ENCODE data around the gene PLEKHM3. TPM values are rescaled to one million over a fixed set of nuclear protein-coding genes. Genes with fewer than 3 reads are reported as not detected.

PLEKHM3 gene
- polyA plus RNA-seq, 1 donor (not counting 4 experiments of a cell fraction or from before 2014, with no cell fraction given) = 2.9 TPM

GRCh38 chr2:208017721-208018120 is 7.6 kb downstream of the PLEKHM3 start:
- dilution Hi-C loops (cut with MboI; ENCODE audit: extremely low pct_ligation_motif_present, low sequenced_read_pairs) = no loop called here

GRCh38 chr2:208015475-208015874 is 9.9 kb downstream of the PLEKHM3 start:
- no peak overlapping the region for H2AFZ ChIP-seq (ENCODE audit: control insufficient read depth, low read length)
- no peak overlapping the region for H3K9ac ChIP-seq (ENCODE audit: control insufficient read depth, extremely low read depth, insufficient read depth, low read length)
- H3K27me3 ChIP-seq (ENCODE audit: control insufficient read depth, extremely low read depth, insufficient read depth, low read length) = no peaks in the 10 kb centered on the region
- no peak for TF ChIP-seq EZH2 (IDR thresholded peaks at IDR 0.05; ENCODE audit: low read length)
- no peak for TF ChIP-seq CTCF (optimal IDR thresholded peaks at IDR 0.05 in 1 of 3, IDR thresholded peaks at IDR 0.05 in 1 of 3, conservative IDR thresholded peaks at IDR 0.05 in 1 of 3; ENCODE audit: extremely low read depth in 1 of 3, insufficient read depth in 2 of 3, low read length in 3 of 3)
- no peaks in the 10 kb centered on the region for H3K9me3 ChIP-seq (ENCODE audit: control insufficient read depth, low read depth, low read length)
- H3K4me2 ChIP-seq (ENCODE audit: control insufficient read depth, extremely low read depth, insufficient read depth, low read depth, low read length) = no peak overlapping the region
- no peaks in the 10 kb centered on the region for H3K79me2 ChIP-seq (ENCODE audit: control insufficient read depth, insufficient read depth, low read length)
- H3K27ac ChIP-seq (ENCODE audit: control insufficient read depth, insufficient read depth, low read length) = no peak overlapping the region
- no peaks in the 10 kb centered on the region for H4K20me1 ChIP-seq (ENCODE audit: control insufficient read depth, extremely low read depth, insufficient read depth, low read length)
- H3K4me3 ChIP-seq (ENCODE audit: control insufficient read depth in 2 of 3, extremely low read depth in 1 of 3, insufficient read depth in 2 of 3, low read depth in 1 of 3, low read length in 3 of 3) = no peak overlapping the region
- peaks cover 7% of the 10 kb centered on the region for H3K4me1 ChIP-seq (ENCODE audit: control insufficient read depth, extremely low read depth, insufficient read depth, low read length)
- no peaks in the 10 kb centered on the region for H3K9me1 ChIP-seq (ENCODE audit: control insufficient read depth, extremely low read depth, insufficient read depth, low read length)
- dilution Hi-C loops (cut with MboI; ENCODE audit: extremely low pct_ligation_motif_present, low sequenced_read_pairs) = no loop called here
- DNase-seq (ENCODE audit: low read depth, low spot score) = no peak
- no peaks in the 10 kb centered on the region for H3K36me3 ChIP-seq (ENCODE audit: control insufficient read depth in 2 of 2, extremely low read depth in 1 of 2, insufficient read depth in 2 of 2, low read length in 2 of 2)
- no peak for FAIRE-seq

More at GRCh38 chr2:208017721-208018120, 7.6 kb downstream of the PLEKHM3 start:
- H3K27ac ChIP-seq (ENCODE audit: control insufficient read depth, insufficient read depth, low read length) = no peak overlapping the region
- H3K79me2 ChIP-seq (ENCODE audit: control insufficient read depth, insufficient read depth, low read length) = no peaks in the 10 kb centered on the region
- no peaks in the 10 kb centered on the region for H3K36me3 ChIP-seq (ENCODE audit: control insufficient read depth in 2 of 2, extremely low read depth in 1 of 2, insufficient read depth in 2 of 2, low read length in 2 of 2)
- H2AFZ ChIP-seq (ENCODE audit: control insufficient read depth, low read length) = no peak overlapping the region
- no peak overlapping the region for H3K9ac ChIP-seq (ENCODE audit: control insufficient read depth, extremely low read depth, insufficient read depth, low read length)
- TF ChIP-seq CTCF (optimal IDR thresholded peaks at IDR 0.05 in 1 of 3, IDR thresholded peaks at IDR 0.05 in 1 of 3, conservative IDR thresholded peaks at IDR 0.05 in 1 of 3; ENCODE audit: extremely low read depth in 1 of 3, insufficient read depth in 2 of 3, low read length in 3 of 3) (no peak), EZH2 (IDR thresholded peaks at IDR 0.05; ENCODE audit: low read length) (no peak)
- FAIRE-seq (no peak), DNase-seq (ENCODE audit: low read depth, low spot score) (no peak)
- no peak overlapping the region for H3K4me3 ChIP-seq (ENCODE audit: control insufficient read depth in 2 of 3, extremely low read depth in 1 of 3, insufficient read depth in 2 of 3, low read depth in 1 of 3, low read length in 3 of 3)
- peaks cover 7% of the 10 kb centered on the region for H3K4me1 ChIP-seq (ENCODE audit: control insufficient read depth, extremely low read depth, insufficient read depth, low read length)
- H4K20me1 ChIP-seq (ENCODE audit: control insufficient read depth, extremely low read depth, insufficient read depth, low read length) = no peaks in the 10 kb centered on the region
- no peaks in the 10 kb centered on the region for H3K9me3 ChIP-seq (ENCODE audit: control insufficient read depth, low read depth, low read length)
- H3K4me2 ChIP-seq (ENCODE audit: control insufficient read depth, extremely low read depth, insufficient read depth, low read depth, low read length) = no peak overlapping the region
- no peaks in the 10 kb centered on the region for H3K27me3 ChIP-seq (ENCODE audit: control insufficient read depth, extremely low read depth, insufficient read depth, low read length)
- no peaks in the 10 kb centered on the region for H3K9me1 ChIP-seq (ENCODE audit: control insufficient read depth, extremely low read depth, insufficient read depth, low read length)

Data from keratinocyte (primary cell).